ENCODE results near the gene ADI1.
"Not testable (repeated sequence)": the region's sequence is repeated elsewhere in the genome, so short reads cannot be mapped to it uniquely, and the experiment has no call there.

ADI1 gene

DNA sequence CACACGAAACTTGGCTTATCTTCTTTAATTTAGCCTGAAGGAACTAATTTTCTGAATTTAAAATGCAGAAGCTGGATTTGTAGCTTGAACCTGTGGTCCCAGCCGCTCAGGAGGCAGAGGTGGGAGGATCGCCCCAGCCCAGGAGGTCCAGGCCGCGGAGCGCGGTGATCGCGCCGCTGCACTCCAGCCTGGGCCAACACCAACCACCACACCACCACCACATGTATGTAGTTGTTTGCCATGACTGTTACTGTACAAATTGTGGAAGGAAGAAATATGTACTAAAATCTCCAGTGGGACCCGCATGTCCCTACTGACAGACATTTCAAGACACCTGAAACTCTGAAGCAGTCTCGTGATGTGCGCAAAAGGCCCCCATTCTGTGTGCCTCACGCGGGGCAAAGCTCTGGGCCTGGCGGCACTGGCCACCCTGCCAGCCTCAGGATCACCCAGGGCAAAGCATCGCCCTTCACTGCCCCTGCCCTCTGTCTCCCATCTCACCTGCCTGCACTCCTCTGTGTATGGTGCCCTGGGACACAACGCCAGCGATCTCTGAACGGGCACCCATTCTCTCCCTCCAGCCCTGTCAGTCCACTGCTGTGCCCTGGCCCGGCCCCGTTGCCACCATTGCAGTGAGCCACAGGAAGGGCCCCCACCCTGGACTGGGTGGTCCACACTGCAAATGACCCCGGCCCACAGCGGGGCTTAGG is 10.1 kb upstream of the ADI1 start:
- no peak for DNase-seq (ENCODE audit: low read depth)

DNA sequence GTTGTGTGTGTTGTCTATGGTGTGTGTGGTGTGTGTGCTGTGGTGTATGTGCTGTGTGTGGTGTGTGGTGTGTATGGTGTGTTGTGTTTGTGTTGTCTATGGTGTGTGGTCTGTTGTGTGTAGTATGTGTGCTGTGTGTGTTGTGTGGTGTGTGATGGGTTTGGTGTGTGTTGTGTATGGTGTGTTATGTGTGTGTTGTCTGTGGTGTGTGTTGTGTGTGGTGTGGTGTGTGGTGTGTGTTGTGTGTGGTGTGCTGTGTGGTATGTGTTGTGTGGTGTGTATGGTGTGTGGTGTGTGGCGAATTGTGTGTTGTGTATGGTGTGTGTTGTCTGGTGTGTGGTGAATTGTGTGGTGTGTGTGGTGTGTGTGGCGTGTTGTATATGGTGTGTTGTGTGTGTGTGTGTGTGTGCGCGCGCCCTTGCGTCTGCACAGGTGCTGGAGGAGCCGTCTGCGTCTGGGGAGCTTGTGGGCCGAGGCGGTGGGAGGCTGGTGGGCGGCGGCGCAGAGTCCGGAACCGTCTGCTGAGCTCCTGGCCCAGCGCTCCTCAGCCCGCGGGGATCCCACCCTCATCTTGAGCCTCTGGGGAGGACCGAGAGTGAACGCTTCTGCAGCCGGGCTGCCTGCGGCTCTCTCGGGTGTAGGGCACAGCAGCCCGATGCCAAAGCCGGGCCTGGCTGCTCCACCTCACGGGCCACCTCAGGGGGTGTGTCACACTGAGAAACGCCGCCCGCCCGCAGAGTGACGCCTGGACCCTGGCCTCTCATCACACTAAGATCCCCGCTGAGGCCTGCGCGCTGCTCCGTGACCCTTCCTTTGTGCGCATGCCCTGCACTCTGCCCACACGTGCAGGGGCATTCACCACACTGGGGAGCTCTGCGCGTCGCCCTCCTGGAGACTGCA is 8.8 kb upstream of the ADI1 start:
- DNase-seq (ENCODE audit: low read depth): no peak

DNA sequence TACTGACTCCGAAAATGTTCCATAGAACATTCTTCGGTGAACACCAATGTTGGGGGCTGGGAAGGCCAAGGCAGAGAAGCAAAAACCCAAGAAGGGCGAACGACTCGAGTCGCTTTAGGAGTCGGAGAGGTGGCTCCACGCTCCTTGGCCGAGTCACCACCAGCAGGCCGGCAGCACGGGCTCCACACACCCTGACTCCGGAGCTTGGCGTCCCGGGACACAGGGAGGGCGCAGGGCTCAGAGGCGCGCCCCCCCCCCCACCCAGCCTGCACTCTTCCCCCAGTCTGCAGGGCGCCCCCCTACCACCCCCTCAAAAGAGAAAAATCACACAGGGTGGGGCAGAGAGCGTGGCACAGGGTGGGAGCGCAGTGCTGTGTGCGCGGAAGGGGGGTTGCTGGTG is 7.5 kb upstream of the ADI1 start:
- DNase-seq (ENCODE audit: low read depth): no peak

DNA sequence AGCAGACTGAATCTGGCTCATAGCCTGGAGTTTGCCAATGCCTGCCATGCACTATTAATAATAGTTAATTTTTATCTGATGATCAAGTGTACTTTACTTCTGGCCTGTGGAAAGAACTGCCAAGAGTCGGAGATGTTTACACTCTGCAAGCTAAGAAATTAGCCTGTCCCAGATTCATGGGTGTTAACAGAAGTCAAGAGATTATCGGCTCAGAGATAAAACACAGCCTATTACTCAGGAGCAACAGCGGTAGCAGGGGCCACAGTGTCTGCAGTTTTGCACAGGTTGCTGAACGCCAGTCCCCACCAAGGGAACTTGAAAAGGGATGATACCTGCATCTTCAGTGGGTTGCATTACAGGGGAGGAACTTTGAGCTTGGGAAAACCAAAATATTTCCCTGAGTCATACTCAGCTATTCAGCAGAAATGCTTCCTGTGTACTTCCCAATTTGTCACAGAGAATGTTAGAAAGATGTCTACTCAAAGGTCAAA is 4.3 kb upstream of the ADI1 start:
- no peak for DNase-seq (ENCODE audit: low read depth)

DNA sequence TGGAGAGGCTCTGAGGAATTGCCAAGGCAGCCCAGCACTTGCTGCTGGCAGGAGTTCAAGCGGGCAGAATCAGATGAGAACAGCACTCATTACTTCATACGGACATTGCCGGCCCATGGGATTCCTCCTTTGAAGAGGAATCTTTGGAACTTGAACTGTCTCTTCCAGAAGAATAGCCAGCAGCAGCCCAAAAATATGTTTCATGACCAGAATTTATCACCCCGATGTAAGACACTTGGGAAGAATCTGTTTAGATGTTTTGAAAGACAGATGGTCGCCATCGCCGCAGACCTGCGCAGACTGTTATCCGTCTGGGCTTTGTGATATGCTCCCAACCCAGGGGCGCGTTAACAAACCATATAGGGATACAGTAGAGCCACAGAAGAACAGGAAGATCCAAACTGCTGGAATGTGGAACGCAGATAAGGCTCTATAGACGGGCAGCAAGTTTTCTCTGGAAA is 3.7 kb upstream of the ADI1 start:
- no peak for DNase-seq (ENCODE audit: low read depth)

DNA sequence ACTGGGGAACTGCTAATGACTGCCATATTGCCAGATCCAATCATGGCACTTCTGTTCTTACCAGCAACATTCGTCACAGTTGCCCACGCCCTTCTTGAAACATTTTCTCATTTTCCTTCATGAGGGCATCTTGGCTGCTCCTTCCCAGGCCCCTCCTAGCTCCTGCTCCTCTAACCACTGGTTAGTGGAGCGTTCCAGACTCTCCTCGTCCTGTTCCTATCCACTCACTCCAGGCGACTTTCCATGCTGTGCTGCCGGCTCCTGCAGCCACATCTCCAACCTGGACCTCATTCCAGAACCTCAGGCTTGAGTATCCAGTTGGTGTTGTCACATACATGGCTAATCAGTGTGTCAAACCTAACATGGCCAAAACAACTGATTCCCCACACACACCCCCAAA is 1.3 kb upstream of the ADI1 start:
- DNase-seq (ENCODE audit: low read depth): no peak

DNA sequence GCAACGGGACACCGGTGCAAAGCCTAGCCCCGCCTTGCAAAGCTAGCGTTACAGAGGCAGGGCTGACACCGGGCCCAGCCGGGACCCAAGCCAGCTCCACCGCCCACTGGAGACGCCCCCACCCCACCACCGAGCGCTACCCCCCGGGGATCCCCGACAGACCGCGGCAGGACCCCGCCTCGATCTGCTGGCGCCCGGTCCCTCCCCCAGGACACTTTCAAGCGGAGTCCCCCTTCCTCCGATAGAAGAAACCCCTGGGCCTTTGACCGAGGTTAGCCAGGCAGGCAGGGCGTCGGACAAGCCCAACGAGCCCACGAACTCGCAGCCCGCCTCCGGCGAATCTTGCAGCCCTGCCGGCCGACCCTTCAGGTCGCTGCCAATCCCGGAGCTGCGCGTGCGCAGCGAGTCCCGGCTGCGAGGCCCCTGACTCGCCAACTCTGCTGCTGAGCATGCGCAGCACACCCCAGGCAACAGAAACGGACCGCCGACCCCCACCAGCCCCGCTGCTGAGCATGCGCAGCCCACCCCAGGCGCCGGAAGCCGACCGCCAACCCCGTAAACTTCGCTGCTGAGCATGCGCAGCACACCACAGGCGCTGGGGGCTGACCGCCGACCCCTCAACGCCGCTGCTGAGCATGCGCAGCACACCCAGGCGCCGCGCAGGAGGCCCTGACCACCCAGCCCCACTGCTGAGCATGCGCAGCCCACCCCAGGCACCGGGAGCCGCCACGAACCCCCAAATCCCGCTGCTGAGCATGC is 656 bp downstream of the ADI1 start:
- peak; percentile 95 for DNase-seq (ENCODE audit: low read depth)

DNA sequence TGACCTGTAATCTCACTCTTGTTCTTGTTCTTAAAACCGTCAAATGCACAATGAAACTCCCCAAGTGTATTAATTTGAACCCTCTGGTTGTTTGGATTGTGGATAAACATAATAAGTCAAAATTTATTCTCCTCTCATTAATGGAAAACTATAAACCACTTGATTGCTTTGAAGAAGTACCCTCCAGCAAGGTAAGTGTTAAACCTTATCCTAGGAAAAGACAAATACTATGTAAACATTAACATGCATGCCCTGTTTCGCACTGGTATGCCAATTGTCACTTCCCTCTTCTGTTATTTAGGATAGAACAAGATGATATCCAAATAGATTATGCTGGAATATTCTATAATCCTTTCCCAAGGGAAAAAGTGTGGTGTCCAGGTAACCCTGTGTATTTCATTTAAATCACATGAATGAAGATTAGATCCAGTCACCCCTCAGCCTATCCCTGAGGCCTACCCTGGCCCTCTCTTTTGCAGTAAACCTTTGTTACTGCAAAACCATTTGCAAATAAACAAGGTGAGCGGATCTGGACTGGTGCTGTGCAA is 1.3 kb downstream of the ADI1 start:
- DNase-seq (ENCODE audit: low read depth): no peak

DNA sequence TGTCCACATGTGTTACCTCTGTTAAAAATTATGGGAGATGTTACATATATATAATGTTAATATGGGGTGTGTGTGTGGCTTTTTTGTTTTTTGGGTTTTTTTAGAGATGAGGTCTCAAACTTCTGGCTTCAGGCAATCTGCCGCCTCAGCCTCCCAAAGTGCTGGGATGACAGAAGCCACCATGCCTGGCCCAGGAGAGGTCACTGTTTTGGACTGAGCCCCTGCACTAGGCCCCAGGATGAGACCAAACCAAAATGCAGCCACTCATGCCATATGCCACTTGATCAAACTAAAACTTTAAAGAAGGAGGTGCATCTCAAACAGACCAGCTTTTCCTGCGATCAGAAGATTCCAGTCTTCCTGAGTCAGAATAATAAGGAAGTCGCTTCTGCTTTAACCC is 2.5 kb downstream of the ADI1 start:
- DNase-seq (ENCODE audit: low read depth): no peak

DNA sequence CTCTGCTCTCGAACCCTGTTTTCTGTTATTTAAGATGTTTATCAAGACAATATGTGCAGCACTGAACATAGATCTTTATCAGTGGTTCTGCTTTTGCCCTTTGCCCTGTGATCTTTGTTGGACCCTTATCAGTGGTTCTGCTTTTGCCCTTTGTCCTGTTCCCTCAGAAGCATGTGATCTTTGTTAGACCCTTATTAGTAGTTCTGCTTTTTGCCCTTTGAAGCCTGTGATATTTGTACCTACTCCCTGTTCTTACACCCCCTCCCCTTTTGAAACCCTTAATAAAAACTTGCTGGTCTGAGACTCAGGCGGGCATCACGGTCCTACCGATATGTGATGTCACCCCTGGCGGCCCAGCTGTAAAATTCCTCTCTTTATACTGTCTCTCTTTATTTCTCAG is 3.9 kb downstream of the ADI1 start:
- not testable (repeated sequence) for DNase-seq (ENCODE audit: low read depth)

DNA sequence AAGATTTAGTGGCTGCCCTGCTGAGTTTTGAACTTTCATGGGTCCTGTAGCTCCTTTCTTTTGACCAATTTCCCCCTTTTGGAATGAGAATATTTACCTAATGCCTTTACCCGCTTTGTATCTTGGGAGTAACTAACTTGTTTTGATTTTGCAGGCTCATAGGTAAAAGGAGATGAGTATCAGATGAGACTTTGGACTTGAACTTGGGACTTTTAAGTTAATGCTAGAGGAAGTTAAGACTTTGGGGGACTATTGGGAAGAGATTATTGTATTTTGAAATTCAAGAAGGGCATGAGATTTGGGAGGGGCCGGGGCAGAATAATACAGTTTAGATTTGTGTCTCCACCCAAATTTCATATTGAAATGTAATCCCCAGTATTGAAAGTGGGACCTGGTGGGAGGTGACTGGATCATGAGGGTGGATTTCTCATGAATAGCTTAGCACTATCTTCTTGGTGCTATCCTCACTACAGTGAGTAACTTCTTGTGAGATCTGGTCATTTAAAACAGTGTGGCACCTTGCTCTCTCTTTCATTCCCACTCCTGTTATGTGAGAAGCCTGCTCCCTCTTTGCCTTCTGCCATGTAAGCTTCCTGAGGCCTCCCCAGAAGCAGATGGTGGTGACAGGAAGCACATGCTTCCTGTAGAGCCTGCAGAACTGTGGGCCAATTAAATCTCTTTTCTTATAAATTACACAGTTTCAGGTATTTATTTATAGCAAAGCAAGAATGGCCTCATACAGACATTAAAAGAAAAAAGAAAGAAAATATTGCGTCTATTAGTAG is 6.1 kb downstream of the ADI1 start:
- DNase-seq (ENCODE audit: low read depth): no peak

DNA sequence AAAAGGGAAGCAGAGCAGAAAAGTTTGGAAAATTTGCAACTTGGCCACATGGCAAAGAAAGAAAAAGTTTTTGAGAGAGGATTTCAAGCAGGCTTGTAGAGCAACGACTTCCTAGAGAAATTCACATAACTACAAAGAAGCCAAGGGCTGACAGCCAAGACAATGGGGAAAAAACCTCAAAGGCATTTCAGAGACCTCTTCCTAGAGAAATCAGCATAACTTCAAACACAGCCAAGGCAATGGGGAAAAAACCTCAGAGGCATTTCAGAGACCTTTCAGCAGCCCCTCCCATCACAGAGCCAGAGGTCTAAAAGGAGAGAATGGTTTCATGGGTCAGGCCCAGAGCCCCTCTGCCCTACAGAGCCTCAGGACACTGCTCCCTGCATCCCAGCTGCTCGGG is 7.2 kb downstream of the ADI1 start:
- DNase-seq (ENCODE audit: low read depth): no peak

DNA sequence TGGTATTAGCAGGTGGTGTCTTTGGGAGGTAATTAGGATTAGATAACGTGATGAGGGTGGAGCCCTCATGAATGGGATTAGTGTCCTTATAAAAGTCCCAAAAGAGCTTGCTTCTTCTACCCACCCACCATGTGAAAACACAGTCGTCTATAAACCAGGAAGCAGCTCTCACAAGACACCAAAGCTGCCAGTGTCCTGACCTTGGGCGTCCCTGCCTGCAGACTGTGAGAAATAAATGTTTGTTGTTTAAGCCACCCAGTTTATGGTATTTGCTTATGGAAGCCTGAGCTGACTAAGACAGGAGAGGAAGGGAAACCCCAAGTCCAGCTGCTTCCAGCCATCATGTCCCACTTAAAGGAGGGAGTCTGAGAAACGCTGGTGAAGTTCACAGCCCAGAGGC is 13.6 kb downstream of the ADI1 start:
- DNase-seq (ENCODE audit: low read depth): no peak

DNA sequence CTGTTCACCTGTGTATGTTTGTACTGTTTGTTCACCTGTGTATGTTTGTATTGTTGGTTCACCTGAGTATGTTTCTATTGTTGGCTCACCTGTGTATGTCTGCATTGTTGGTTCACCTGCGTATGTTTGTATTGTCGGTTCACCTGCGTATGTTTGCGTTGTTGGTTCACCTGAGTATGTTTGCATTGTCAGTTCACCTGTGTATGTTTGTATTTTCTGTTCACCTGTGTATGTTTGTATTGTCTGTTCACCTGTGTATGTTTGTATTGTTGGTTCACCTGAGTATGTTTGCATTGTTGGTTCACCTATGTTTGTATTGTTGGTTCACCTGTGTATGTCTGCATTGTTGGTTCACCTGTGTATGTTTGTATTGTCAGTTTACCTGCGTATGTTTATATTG is 14.6 kb downstream of the ADI1 start:
- no peak for DNase-seq (ENCODE audit: low read depth)

DNA sequence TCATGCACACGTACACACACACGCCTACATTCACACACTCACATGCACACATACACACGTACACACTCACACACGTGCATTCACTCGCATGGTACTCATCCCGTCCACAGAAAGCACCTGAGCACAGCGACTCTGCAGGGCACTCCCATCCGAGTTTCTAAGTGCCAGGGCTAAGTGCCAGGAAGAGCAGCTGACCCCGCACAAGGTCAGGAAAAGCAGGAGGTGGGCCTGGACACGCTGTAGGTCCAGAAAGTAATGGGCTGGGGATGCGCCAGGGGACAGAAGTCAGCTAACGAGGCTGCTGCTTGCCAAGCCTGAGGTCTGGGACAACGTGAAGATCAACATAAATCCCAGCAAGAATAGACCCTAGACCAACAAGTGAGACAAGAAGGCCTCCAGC is 15.8 kb downstream of the ADI1 start:
- DNase-seq (ENCODE audit: low read depth): no peak

DNA sequence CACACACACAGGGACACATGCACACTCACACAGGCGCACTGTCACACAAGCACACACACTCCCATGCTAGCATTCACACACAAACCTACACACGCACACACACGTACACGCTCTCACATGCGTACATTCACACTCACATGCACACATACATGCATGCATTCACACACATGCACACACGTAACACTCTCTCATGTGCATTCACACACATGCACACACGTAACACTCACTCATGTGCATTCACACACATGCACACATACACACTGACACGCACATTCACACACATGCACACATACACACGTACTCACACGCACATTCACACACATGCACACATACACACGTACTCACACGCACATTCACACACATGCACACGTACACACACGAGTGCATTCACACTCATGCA is 16.3 kb downstream of the ADI1 start:
- DNase-seq (ENCODE audit: low read depth): no peak

DNA sequence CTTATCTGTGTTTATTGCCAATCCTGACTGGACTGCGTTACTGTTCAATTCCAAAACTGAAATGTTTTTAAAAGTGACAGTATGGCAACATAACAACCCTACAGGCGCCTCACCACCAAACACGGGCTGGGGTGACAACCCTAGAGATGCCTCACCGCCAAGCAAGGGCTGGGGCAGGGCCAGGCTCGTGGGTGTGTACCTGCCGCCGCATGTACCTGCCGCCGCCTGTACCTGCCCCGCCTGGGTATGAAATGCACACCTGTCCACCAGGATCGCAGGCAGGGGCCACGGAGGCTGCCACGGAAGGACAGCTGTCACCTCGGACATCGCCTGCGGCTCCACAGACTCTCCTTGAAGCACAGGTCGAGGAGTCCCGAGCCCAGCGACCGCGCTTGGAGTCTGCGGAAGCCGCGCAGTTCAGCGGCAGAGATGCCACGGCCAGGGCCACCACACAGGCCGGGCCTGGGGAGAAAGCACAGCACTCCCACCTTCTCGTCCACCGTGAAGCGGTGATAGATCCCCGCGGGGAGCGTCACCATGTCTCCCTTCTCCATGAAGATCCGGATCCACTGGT is 18.9 kb downstream of the ADI1 start:
- DNase-seq (ENCODE audit: low read depth): no peak

DNA sequence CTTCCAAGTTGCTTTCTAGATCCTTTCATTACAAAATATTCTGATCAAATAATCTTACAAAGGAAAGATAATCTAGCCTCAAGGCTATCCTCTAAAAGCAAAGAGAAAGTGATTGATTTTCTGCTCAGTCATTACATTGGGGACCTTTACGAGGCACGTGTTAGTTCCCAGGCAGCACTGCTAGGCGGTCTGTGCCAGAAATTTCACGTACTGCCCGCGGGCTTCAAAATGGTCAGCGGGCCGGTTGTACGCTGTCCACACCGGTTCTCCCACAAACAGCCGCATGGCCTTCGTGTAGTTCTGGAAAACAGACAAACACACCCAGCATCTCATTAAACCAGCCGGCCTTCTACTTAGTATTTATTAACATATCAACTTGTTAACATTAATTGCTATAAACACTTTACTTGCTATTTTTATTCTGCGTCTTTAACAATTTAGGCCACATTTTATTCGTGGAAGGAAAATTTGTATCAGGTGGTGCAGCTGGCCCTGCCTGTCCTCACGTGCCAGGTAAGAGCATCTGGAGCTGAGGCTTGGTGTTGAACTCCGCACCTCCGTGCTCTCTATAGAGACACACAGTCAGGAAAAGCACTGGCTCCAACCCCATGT is 20.4 kb downstream of the ADI1 start:
- no peak for DNase-seq (ENCODE audit: low read depth)

DNA sequence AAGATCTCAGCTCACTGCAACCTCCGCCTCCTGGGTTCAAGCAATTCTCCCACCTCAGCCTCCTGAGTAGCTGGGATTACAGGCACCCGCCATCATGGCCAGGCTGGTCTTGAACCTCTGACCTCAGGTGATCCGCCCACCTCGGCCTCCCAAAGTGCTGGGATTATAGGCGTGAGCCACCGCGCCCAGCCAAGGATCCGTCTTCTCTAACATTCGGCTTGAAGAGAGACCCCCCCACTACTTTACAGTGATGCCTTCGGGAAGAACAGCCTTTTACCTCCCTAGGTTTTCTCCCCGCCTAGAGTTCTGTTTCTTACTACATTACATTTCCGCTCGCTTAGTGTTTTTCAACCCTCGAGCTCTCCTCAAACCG is 22.6 kb downstream of the ADI1 start:
- not testable (repeated sequence) for DNase-seq (ENCODE audit: low read depth)

DNA sequence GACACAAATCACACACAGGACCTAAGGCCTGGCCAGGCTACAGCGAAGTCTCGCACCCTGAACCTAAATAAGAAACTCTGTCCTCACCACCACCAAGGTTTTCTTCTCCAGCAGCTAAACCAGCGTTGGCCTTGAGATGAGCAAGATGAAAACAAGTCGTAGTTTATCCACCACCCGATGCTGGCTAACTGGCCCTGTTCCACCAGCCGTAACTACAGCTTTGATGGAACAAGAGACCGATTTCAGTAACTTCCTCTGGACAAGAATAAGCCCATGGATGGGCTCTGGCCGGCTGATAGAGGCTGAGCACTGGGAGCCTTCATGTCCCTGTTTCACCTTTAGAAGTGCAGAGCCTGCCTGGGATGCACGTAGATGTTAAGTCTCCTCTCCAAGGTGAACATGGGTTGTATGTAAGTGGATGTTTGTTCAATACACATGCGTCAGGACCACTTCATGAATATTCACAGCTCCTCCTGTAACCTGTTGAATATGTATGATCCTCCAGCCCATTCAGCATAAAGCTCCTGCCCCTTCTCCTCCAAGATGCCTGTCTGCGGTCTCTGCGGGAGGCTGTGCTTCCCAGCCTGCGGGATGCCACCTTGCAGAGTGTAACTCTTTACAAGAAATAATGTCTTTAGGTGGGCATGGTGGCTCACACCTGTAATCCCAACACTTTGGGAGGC is 24.2 kb downstream of the ADI1 start:
- DNase-seq (ENCODE audit: low read depth): no peak
